Stimulated activated CD4-positive, alpha-beta T cell treated with anti-CD3 and anti-CD28 coated beads, Interleukin-12 subunit alpha, Interleukin-12 subunit beta, amount 100 ng/mL, for 48 hours (primary cell): ENCODE measurements around the gene ATP9A.
"Not testable (repeated sequence)": the region's sequence is repeated elsewhere in the genome, so short reads cannot be mapped to it uniquely, and the experiment has no call there.

ENCODE experiments used
- DNase-seq, 3 donors: peaks; one replicate each; pipeline ENCODE4 v3.0.0-alpha.2; 2020; ENCODE audit warnings: low read depth in 2 of 3, low spot score in 1 of 3

ATP9A gene

GRCh38 chr20:51695574-51696303 is 72.5 kb downstream of the ATP9A start:
- DNase-seq = no peak

GRCh38 chr20:51692806-51693400 is 75.3 kb downstream of the ATP9A start:
- DNase-seq = no peak

GRCh38 chr20:51691703-51692102 is 76.5 kb downstream of the ATP9A start:
- no peak for DNase-seq

GRCh38 chr20:51688600-51689244 is 79.5 kb downstream of the ATP9A start:
- DNase-seq = no peak

- DNase-seq = no peak
Observed at GRCh38 chr20:51687630-51688029, 80.6 kb downstream of the ATP9A start.

- DNase-seq = no peak
Observed at GRCh38 chr20:51687108-51687507, 81.1 kb downstream of the ATP9A start.

GRCh38 chr20:51685494-51685893 is 82.7 kb downstream of the ATP9A start:
- DNase-seq = not testable (repeated sequence)

- no peak for DNase-seq
Observed at GRCh38 chr20:51680067-51680749, 88.0 kb downstream of the ATP9A start.

GRCh38 chr20:51679254-51679921 is 88.8 kb downstream of the ATP9A start:
- DNase-seq = no peak

GRCh38 chr20:51678026-51678697 is 90.0 kb downstream of the ATP9A start:
- DNase-seq = no peak

- no peak for DNase-seq
Observed at GRCh38 chr20:51668947-51669346, 99.2 kb downstream of the ATP9A start.

- DNase-seq = no peak
Observed at GRCh38 chr20:51668515-51668914, 99.7 kb downstream of the ATP9A start.

GRCh38 chr20:51667491-51667890 is 100.7 kb downstream of the ATP9A start:
- DNase-seq = no peak

- DNase-seq = no peak
Observed at GRCh38 chr20:51667002-51667408, 101.2 kb downstream of the ATP9A start.

GRCh38 chr20:51666126-51666525 is 102.1 kb downstream of the ATP9A start:
- DNase-seq = no peak

GRCh38 chr20:51665543-51666118 is 102.6 kb downstream of the ATP9A start:
- no peak for DNase-seq

GRCh38 chr20:51661609-51662178 is 106.5 kb downstream of the ATP9A start:
- peak; percentile 35 to 54 (median 41) for DNase-seq

GRCh38 chr20:51660672-51661608 is 107.2 kb downstream of the ATP9A start:
- DNase-seq = no peak

GRCh38 chr20:51659491-51660050 is 108.6 kb downstream of the ATP9A start:
- DNase-seq = no peak
